Muscle of leg (tissue), 11 donors: ENCODE measurements around the gene RAET1L. TPM values are rescaled to one million over a fixed set of nuclear protein-coding genes. Genes with fewer than 3 reads are reported as not detected.
"Not testable (repeated sequence)": the region's sequence is repeated elsewhere in the genome, so short reads cannot be mapped to it uniquely, and the experiment has no call there.

ENCODE experiments used
- DNase-seq: peaks from one replicate; pipeline ENCODE4 v3.0.0; 2013
- H3K27ac ChIP-seq: one replicate; pipeline ENCODE4 v1.5.1; 2013; ENCODE audit warnings: mild to moderate bottlenecking, low read length, control low read depth
- H3K27me3 ChIP-seq: one replicate; pipeline ENCODE4 v1.6.1; 2013; ENCODE audit warnings: low read length; ENCODE audit not compliant: control insufficient read depth, insufficient read depth
- H3K36me3 ChIP-seq: one replicate; pipeline ENCODE4 v1.6.1; 2013; ENCODE audit warnings: low read length; ENCODE audit not compliant: control insufficient read depth, insufficient read depth
- H3K4me1 ChIP-seq: one replicate; pipeline ENCODE4 v1.6.1; 2013; ENCODE audit warnings: low read length; ENCODE audit not compliant: control insufficient read depth, insufficient read depth
- H3K4me3 ChIP-seq: one replicate; pipeline ENCODE4 v1.5.1; 2013; ENCODE audit warnings: low read length, control low read depth
- H3K9me3 ChIP-seq: replicated peaks from 2 replicates; pipeline ENCODE4 v1.6.1; 2013; ENCODE audit warnings: low read depth, low read length; ENCODE audit not compliant: control insufficient read depth
- WGBS: methylation state at CpG from one replicate; pipeline ENCODE4 v1.1.5; 2013; ENCODE audit warnings: missing lambda C conversion rate; ENCODE audit not compliant: insufficient coverage; 5-methylcytosine and 5-hydroxymethylcytosine counted together
- polyA plus RNA-seq, 8 donors: library from polyadenylated mRNA; unstranded; fragments of 120-200 nt; gene quantifications; one replicate each; pipeline versions ENCODE4 v1.2.1 to v1.2.3, GENCODE V29; 2013; ENCODE audit warnings: inconsistent platforms in 1 of 8, low replicate concordance in 1 of 8; ENCODE audit not compliant: insufficient read length in 8 of 8, insufficient read depth in 1 of 8
- total RNA-seq: library from RNA; stranded (reverse); fragments of 120-200 nt; gene quantifications from one replicate; pipeline ENCODE4 v1.2.4, GENCODE V29; 2013

RAET1L gene
- total and polyA plus RNA-seq, 9 donors, result 0.14 to 0.37 TPM; not detected in 7

- 71% methylated on average over 3 of the region's 3 CpGs for WGBS
- H3K4me3 ChIP-seq, result no peak overlapping the region
- no peaks in the 10 kb centered on the region for H3K9me3 ChIP-seq
- no peak for DNase-seq
- no peaks in the 10 kb centered on the region for H3K36me3 ChIP-seq
- peaks cover 4% of the 10 kb centered on the region for H3K4me1 ChIP-seq
- no peak overlapping the region for H3K27ac ChIP-seq
- peaks cover 59% of the 10 kb centered on the region for H3K27me3 ChIP-seq
Observed at GRCh38 chr6:150030611-150031010, 5.3 kb upstream of the RAET1L start.

- DNase-seq, result no peak
- no peaks in the 10 kb centered on the region for H3K9me3 ChIP-seq
- no peak overlapping the region for H3K4me3 ChIP-seq
- H3K4me1 ChIP-seq, result peaks cover 12% of the 10 kb centered on the region
- H3K36me3 ChIP-seq, result no peaks in the 10 kb centered on the region
- H3K27ac ChIP-seq, result no peak overlapping the region
- peaks cover 59% of the 10 kb centered on the region for H3K27me3 ChIP-seq
- WGBS, result no CpG with 5 or more reads among the region's 4 CpGs
Observed at GRCh38 chr6:150029749-150030148, 4.4 kb upstream of the RAET1L start.

GRCh38 chr6:150029276-150029675 is 3.9 kb upstream of the RAET1L start:
- no peak for DNase-seq
- WGBS, result 17% methylated on average over 1 of the region's 7 CpGs

GRCh38 chr6:150028799-150029198 is 3.5 kb upstream of the RAET1L start:
- H3K36me3 ChIP-seq, result no peaks in the 10 kb centered on the region
- no peak for DNase-seq
- no peaks in the 10 kb centered on the region for H3K9me3 ChIP-seq
- no peak overlapping the region for H3K4me3 ChIP-seq
- WGBS, result 62% methylated on average over 6 of the region's 8 CpGs
- peaks cover 66% of the 10 kb centered on the region for H3K27me3 ChIP-seq
- H3K27ac ChIP-seq, result no peak overlapping the region
- peaks cover 12% of the 10 kb centered on the region for H3K4me1 ChIP-seq

More at GRCh38 chr6:150029276-150029675, 3.9 kb upstream of the RAET1L start:
- Histone ChIP-seq H3K27ac (no peak overlapping the region), H3K4me3 (no peak overlapping the region), H3K36me3 (no peaks in the 10 kb centered on the region), H3K27me3 (peaks cover 62% of the 10 kb centered on the region), H3K9me3 (no peaks in the 10 kb centered on the region), H3K4me1 (peaks cover 12% of the 10 kb centered on the region)

- H3K4me1 ChIP-seq, result peaks cover 12% of the 10 kb centered on the region
- no peak overlapping the region for H3K27ac ChIP-seq
- H3K27me3 ChIP-seq, result peaks cover 63% of the 10 kb centered on the region
- no peaks in the 10 kb centered on the region for H3K36me3 ChIP-seq
- no peak overlapping the region for H3K4me3 ChIP-seq
- DNase-seq, result no peak
- no peaks in the 10 kb centered on the region for H3K9me3 ChIP-seq
- WGBS, result 55% methylated on average over 4 of the region's 6 CpGs
Observed at GRCh38 chr6:150027806-150028565, 2.7 kb upstream of the RAET1L start.

GRCh38 chr6:150026976-150027805 is 1.9 kb upstream of the RAET1L start:
- Histone ChIP-seq H3K4me1 (peaks cover 12% of the 10 kb centered on the region), H3K4me3 (no peak overlapping the region), H3K36me3 (no peaks in the 10 kb centered on the region), H3K27me3 (peaks cover 62% of the 10 kb centered on the region), H3K27ac (no peak overlapping the region), H3K9me3 (no peaks in the 10 kb centered on the region)
- no peak for DNase-seq
- 61% methylated on average over 5 of the region's 9 CpGs for WGBS

GRCh38 chr6:150024646-150025155 is 631 bp downstream of the RAET1L start:
- 15% methylated on average over 6 of the region's 11 CpGs for WGBS
- Histone ChIP-seq H3K4me1 (peaks cover 12% of the 10 kb centered on the region), H3K27me3 (peaks cover 60% of the 10 kb centered on the region), H3K36me3 (no peaks in the 10 kb centered on the region), H3K27ac (no peak overlapping the region), H3K9me3 (no peaks in the 10 kb centered on the region), H3K4me3 (no peak overlapping the region)
- DNase-seq, result no peak

- peaks cover 58% of the 10 kb centered on the region for H3K27me3 ChIP-seq
Observed at GRCh38 chr6:150024021-150024420, 1.3 kb downstream of the RAET1L start.

GRCh38 chr6:150021870-150022269 is 3.5 kb downstream of the RAET1L start:
- H3K27ac ChIP-seq, H3K9me3 ChIP-seq, DNase-seq, H3K4me3 ChIP-seq, H3K36me3 ChIP-seq: not testable (repeated sequence)
- peaks cover 44% of the 10 kb centered on the region for H3K27me3 ChIP-seq
- peaks cover 12% of the 10 kb centered on the region for H3K4me1 ChIP-seq
- no CpG with 5 or more reads among the region's 6 CpGs for WGBS

More at GRCh38 chr6:150024021-150024420, 1.3 kb downstream of the RAET1L start:
- 100% methylated on average over 1 of the region's 2 CpGs for WGBS
- not testable (repeated sequence) for H3K36me3 ChIP-seq, H3K4me3 ChIP-seq, H3K9me3 ChIP-seq, H3K27ac ChIP-seq, DNase-seq
- peaks cover 12% of the 10 kb centered on the region for H3K4me1 ChIP-seq
